NCI-H1048 (cell line): ENCODE data around the gene TAX1BP3.
"Not testable (repeated sequence)": the region's sequence is repeated elsewhere in the genome, so short reads cannot be mapped to it uniquely, and the experiment has no call there.

Experiments
- DNase-seq: peaks from one replicate; lab custom pipeline; 2025; lab: John Stamatoyannopoulos, UW

The TAX1BP3 gene

GRCh38 chr17:3668279-3669084 is at the start of gene TAX1BP3, which contains the start of gene EMC6:
TAX1BP3 (minus strand) TSS chr17:3668578; CDS start chr17:3668526, 52 bp downstream.
EMC6 (plus strand) TSS chr17:3668812; CDS start chr17:3669147, 335 bp downstream.
- DNase-seq = peak; percentile 94

- no peak for DNase-seq
These were observed 46.9 kb upstream of the TAX1BP3 start for GRCh38 chr17:3715296-3715695.

GRCh38 chr17:3712811-3713463 is 44.6 kb upstream of the TAX1BP3 start:
- no peak for DNase-seq

DNA sequence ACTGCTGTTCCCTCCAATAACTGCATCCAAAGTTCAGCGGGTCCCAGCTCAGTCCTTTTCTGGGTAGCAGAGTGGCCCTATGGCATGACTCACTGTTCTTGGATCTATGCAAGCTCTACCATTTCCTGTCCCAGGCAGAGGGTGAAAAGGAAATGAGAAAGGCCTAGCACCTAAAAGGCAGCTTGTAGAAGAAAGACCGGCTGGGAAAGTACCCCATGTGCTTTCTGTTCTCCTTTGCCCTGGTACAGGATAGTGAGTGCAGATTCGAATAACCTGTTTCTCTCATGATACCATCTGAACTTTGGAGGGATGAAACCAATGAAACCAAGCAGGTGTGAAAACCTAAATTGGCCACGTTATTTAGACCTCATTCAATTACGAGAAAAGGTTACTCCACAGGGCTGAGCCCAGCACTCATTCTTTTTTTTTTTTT is 42.6 kb upstream of the TAX1BP3 start:
- DNase-seq = no peak

DNA sequence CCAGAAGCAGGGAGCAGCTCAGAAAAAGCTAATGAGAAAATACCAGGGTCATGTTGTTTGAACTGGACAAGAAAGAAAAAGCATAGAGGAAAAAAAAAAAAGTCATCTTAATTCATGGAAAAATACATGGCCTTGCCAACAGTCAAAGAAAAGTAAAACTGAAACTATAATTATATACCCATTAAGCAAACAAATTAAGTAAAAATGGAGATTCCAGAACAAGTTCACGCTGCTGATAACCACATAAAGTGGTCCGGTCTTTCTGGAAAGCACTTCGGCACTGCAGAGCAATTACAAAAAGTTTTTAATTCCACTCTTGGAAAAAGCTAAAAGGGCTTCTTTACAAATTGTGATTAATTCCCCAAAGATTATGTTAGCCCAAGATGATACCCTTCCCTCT is 40.0 kb upstream of the TAX1BP3 start:
- DNase-seq = no peak

DNA sequence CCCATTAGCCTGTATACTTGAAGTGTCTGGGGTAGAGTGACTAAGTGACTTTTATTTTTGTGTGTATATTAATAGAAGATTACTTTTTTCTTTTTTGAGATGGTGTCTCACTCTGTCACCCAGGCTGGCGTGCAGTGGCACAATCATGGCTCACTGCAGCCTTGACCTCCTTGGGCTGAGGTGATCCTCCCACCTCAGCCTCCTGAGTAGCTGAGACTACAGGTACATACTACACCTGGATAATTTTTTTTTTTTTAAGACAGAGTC is 37.3 kb upstream of the TAX1BP3 start:
- not testable (repeated sequence) for DNase-seq

DNA sequence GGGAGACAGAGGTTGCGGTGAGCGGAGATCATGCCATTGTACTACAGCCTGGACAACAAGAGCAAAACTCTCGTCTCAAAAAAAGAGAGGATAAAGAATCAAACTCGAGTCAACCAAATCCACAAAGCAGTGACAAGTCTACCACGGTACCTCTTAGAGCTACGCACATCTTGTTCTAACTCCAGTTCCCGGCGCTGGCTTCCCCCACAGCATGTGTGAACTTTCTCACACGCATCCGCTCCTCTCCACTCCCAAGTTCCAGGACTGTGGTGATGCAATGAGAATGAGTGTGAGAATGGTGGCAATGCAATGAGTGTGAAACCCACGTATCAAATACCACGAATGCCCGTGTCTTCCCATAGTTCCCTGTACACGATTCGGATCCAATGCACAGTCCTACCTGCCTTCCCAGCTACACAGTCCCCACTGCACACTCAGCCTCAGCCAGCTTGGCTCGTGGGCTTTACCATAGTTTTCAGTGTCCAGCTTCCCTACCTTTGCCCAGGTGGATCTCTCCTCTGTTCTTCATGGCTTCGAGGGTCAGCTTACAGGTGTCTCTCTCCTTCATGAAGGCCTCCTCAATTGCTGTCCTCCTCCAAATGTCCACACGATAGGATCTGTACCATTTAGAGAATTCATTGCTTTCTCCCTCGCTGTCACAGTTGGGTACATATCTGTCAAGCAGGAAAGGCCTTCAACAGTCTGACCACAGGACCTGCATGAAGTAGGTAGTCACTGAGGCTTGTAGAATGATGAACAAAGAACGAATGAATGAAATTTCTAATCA is 36.7 kb upstream of the TAX1BP3 start:
- DNase-seq = no peak

- not testable (repeated sequence) for DNase-seq
These were observed 33.7 kb upstream of the TAX1BP3 start for GRCh38 chr17:3702041-3702539.

DNA sequence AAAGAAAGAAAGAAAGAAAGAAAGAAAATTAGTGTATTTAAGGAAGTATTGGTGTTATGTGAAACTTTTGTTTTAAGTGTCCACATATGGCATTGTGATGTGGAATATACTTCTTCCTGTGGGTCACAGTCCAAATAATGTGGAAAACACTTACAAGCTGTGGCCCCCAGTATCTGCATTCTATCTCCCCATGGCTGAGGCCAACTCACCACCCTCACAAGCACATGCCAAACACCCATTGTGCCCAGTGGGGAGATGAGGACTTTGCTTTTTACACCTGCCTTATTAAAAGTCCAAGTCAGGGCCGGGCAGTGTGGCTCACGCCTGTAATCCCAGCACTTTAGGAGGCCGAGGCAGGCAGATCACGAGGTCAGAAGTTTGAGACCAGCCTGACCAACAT is 31.6 kb upstream of the TAX1BP3 start:
- DNase-seq = no peak

GRCh38 chr17:3698139-3698538 is 29.8 kb upstream of the TAX1BP3 start:
- no peak for DNase-seq

- no peak for DNase-seq
These were observed 28.7 kb upstream of the TAX1BP3 start for GRCh38 chr17:3697103-3697476.

GRCh38 chr17:3695723-3696411 is 27.5 kb upstream of the TAX1BP3 start, which contains the start of gene P2RX5:
P2RX5 (minus strand) TSS chr17:3696155; CDS start chr17:3696005, 150 bp downstream.
- no peak for DNase-seq

DNA sequence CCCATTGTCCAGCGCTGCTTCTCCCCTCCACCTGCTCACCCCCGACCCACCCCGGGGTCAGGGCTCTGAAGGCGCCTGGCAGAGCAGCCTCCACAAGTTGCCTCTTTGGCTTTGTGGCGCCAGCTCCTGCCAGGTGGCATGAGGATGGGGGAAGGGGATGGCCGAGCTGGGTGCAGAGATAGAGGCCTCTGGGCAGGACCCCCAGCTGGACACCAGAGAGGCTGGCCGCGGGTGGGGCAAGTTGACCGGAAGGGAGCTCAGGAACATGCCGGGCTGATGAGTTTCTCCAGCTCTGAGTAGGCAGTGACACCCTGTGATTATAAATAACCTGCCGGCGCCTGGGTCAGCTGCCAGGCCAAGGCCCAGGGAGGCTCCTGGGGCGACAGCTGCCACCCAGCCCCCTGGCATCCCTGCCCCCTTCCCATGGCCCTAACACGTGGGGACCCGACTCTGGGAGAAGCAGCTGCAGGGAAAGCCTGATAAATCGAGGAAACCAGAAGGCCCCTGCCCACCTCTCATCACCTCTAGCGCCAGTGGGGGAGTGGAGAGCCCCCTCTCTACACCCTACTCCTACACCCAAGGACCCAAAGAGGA is 26.8 kb upstream of the TAX1BP3 start:
- DNase-seq = no peak

DNA sequence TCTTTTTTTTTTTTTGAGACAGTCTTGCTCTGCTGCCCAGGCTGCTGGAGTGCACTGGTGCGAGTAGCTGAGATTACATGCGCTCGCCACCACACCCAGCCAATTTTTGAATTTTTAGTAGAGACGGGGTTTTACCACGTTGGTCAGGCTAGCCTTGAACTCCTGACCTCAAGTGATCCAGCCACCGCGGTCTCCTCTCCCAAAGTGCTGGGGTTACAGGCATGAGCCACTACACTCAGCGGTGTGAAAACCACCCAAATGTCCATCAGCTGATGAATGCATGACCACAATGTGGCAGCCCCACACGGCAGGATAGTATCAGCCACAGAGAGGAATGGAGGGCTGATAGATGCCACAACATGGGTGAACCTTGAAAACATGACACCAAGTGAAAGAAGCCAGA is 25.5 kb upstream of the TAX1BP3 start:
- DNase-seq = no peak

- no peak for DNase-seq
These were observed 24.8 kb upstream of the TAX1BP3 start for GRCh38 chr17:3693141-3693540.

GRCh38 chr17:3692346-3692745 is 24.0 kb upstream of the TAX1BP3 start:
- no peak for DNase-seq

- DNase-seq = no peak
These were observed 23.3 kb upstream of the TAX1BP3 start for GRCh38 chr17:3691617-3692067.

GRCh38 chr17:3690094-3690715 is 21.8 kb upstream of the TAX1BP3 start:
- DNase-seq = no peak

DNA sequence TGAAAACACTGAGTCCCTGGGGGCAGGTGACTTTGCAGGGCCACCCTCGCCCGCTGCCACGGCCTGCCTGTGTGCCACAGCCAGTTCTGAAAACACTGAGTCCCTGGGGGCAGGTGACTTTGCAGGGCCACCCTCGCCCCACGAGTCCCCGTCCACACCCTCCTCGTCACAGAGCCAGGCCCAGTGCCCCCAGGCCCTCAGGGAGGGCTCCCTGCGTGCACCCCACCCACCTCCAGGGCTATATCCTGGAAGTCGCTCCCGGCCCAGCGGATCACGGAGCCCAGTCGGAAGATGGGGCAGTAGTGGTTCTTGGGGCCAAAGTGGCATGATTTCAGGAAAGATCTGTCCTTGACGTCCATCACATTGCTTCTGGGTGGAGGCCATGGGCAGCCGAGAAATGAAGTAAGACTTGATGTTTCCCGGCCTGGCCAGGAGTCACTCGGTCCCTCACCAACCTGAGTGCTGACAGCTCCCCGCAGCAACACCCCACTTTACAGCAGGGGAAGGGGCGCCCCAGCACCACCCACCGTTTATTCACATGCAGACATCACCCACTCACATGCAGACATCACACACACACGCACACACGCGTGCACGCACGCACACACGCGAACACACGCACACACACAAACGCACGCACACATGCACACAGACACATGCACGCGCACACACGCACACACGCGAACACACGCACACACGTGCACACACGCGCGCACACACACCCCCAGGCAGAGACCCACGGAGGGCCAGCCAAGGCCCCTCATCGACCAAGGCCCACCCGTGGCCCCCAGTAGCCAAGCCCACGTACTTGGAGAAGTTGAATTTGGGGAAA is 21.1 kb upstream of the TAX1BP3 start:
- DNase-seq = no peak

- DNase-seq = no peak
These were observed 20.5 kb upstream of the TAX1BP3 start for GRCh38 chr17:3688852-3689261.
